HS-27A (cell line): Measurements from ENCODE around the gene BPIFA1.

Experiments used
- DNase-seq: peaks from one replicate; pipeline ENCODE4 v3.0.0-alpha.2; 2012; ENCODE audit warnings: low read depth, missing footprints

Gene BPIFA1

GRCh38 chr20:33279261-33279910, 43.6 kb downstream of the BPIFA1 start:
- DNase-seq = no peak

GRCh38 chr20:33280000-33280680, 44.3 kb downstream of the BPIFA1 start:
- DNase-seq = no peak

- no peak for DNase-seq
Measured at GRCh38 chr20:33280775-33281174, 45.0 kb downstream of the BPIFA1 start.

- no peak for DNase-seq
Measured at GRCh38 chr20:33281550-33282146, 45.9 kb downstream of the BPIFA1 start.

GRCh38 chr20:33282196-33282934, 46.6 kb downstream of the BPIFA1 start:
- no peak for DNase-seq

- no peak for DNase-seq
Measured at GRCh38 chr20:33282991-33283555, 47.3 kb downstream of the BPIFA1 start, which contains the start of gene BPIFB1. Gene BPIFB1, plus strand, starts transcription at chr20:33283214. Its CDS starts 2,860 bp downstream, at chr20:33286074.

GRCh38 chr20:33284284-33284683, 48.5 kb downstream of the BPIFA1 start:
- DNase-seq = no peak

- DNase-seq = no peak
Measured at GRCh38 chr20:33284937-33285336, 49.1 kb downstream of the BPIFA1 start.

- DNase-seq = no peak
Measured at GRCh38 chr20:33285861-33286495, 50.2 kb downstream of the BPIFA1 start.

GRCh38 chr20:33287884-33288283, 52.1 kb downstream of the BPIFA1 start:
- DNase-seq = no peak

- no peak for DNase-seq
Measured at GRCh38 chr20:33290852-33291251, 55.1 kb downstream of the BPIFA1 start.

GRCh38 chr20:33291416-33291815, 55.6 kb downstream of the BPIFA1 start:
- DNase-seq = no peak

GRCh38 chr20:33291830-33292355, 56.1 kb downstream of the BPIFA1 start:
- DNase-seq = no peak
